SK-N-SH treated with all-trans-retinoic acid at 6 μM for 48 hours (cell line): ENCODE results near the gene RSPO4.

Source experiments
- ATAC-seq: fragments of 200-7000 bp; cut with Tn5 transposase; 3 replicates; pipeline ENCODE4 v1.9.1; 2020; ENCODE audit warnings: mild to moderate bottlenecking, moderate library complexity
- ARNTL ChIP-seq: fragments of 450-650 bp; formaldehyde crosslinking; IDR thresholded peaks from 2 replicates; pipeline ENCODE4 v1.5.0; 2020; ENCODE audit warnings: low read depth, mild to moderate bottlenecking, moderate library complexity, borderline replicate concordance
- BACH2 ChIP-seq: fragments of 250-450 bp; sonication (Bioruptor Pico); IDR thresholded peaks from 2 replicates; pipeline ENCODE4 v1.9.0; 2021; ENCODE audit warnings: mild to moderate bottlenecking, borderline replicate concordance
- CSDC2 ChIP-seq: fragments of 250-450 bp; sonication (Bioruptor Pico); IDR thresholded peaks from 2 replicates; pipeline ENCODE4 v1.5.0; 2020; ENCODE audit warnings: mild to moderate bottlenecking, moderate library complexity
- ESRRG ChIP-seq: fragments of 250-450 bp; sonication (Bioruptor Pico); IDR thresholded peaks from 2 replicates; pipeline ENCODE4 v1.6.1; 2021; ENCODE audit warnings: mild to moderate bottlenecking
- GLIS3 ChIP-seq: fragments of 250-450 bp; sonication (Bioruptor Pico); IDR thresholded peaks from 2 replicates; pipeline ENCODE4 v1.5.0; 2020; ENCODE audit warnings: mild to moderate bottlenecking, moderate library complexity
- ISL1 ChIP-seq: fragments of 250-450 bp; sonication (Bioruptor Pico); IDR thresholded peaks from 2 replicates; pipeline ENCODE4 v2.1.2; 2022; ENCODE audit warnings: mild to moderate bottlenecking, moderate library complexity
- OSR1 ChIP-seq: fragments of 250-450 bp; sonication (Bioruptor Pico); IDR thresholded peaks from 2 replicates; pipeline ENCODE4 v1.8.0; 2022; ENCODE audit warnings: moderate library complexity, mild to moderate bottlenecking, inconsistent platforms
- PPARA ChIP-seq: fragments of 250-450 bp; sonication (Bioruptor Pico); IDR thresholded peaks from 2 replicates; pipeline ENCODE4 v1.5.0; 2020; ENCODE audit warnings: mild to moderate bottlenecking, borderline replicate concordance
- RARB ChIP-seq: fragments of 250-450 bp; sonication (Bioruptor Pico); IDR thresholded peaks from 2 replicates; pipeline ENCODE4 v1.8.0; 2021; ENCODE audit warnings: mild to moderate bottlenecking, moderate library complexity
- TCF4 ChIP-seq: fragments of 250-450 bp; sonication (Bioruptor Pico); IDR thresholded peaks from 2 replicates; pipeline ENCODE4 v1.8.0; 2021; ENCODE audit warnings: mild to moderate bottlenecking, moderate library complexity, borderline replicate concordance
- TOX ChIP-seq: fragments of 250-450 bp; sonication (Bioruptor Pico); IDR thresholded peaks from 2 replicates; pipeline ENCODE4 v1.8.0; 2021; ENCODE audit warnings: mild to moderate bottlenecking, moderate library complexity, borderline replicate concordance
- ZC3H10 ChIP-seq: fragments of 250-450 bp; sonication (Bioruptor Pico); IDR thresholded peaks from 2 replicates; pipeline ENCODE4 v1.5.1; 2021; ENCODE audit warnings: mild to moderate bottlenecking, moderate library complexity
- ZFP30 ChIP-seq: fragments of 450-650 bp; formaldehyde crosslinking; IDR thresholded peaks from 2 replicates; pipeline ENCODE4 v1.5.0; 2022; ENCODE audit warnings: mild to moderate bottlenecking, moderate library complexity
- ZNF565 ChIP-seq: fragments of 450-650 bp; formaldehyde crosslinking; conservative IDR thresholded peaks from 2 replicates; pipeline ENCODE4 v1.5.0; 2020; ENCODE audit warnings: low read depth, mild to moderate bottlenecking, moderate library complexity
- ZNF8 ChIP-seq: fragments of 450-650 bp; formaldehyde crosslinking; IDR thresholded peaks from 2 replicates; pipeline ENCODE4 v1.5.0; 2020; ENCODE audit warnings: mild to moderate bottlenecking, moderate library complexity
- TF ChIP-seq, protein P1 (sequence below): fragments of 250-450 bp; sonication (Bioruptor Pico); IDR thresholded peaks from 2 replicates; pipeline ENCODE4 v1.5.1; 2020; ENCODE audit warnings: low read depth, mild to moderate bottlenecking, moderate library complexity
- TF ChIP-seq, protein P2 (sequence below): fragments of 250-450 bp; sonication (Bioruptor Pico); IDR thresholded peaks from 2 replicates; pipeline ENCODE4 v1.5.1; 2021; ENCODE audit warnings: mild to moderate bottlenecking, moderate library complexity
- TF ChIP-seq, protein P3 (sequence below): fragments of 250-450 bp; sonication (Bioruptor Pico); IDR thresholded peaks from 2 replicates; pipeline ENCODE4 v1.5.0; 2020; ENCODE audit warnings: mild to moderate bottlenecking, moderate library complexity
- TF ChIP-seq, protein P4 (sequence below): fragments of 250-450 bp; sonication (Bioruptor Pico); IDR thresholded peaks from 2 replicates; pipeline ENCODE4 v1.8.0; 2021; ENCODE audit warnings: low read depth, mild to moderate bottlenecking, moderate library complexity, borderline replicate concordance
- TF ChIP-seq, protein P5 (sequence below): fragments of 250-450 bp; sonication (Bioruptor Pico); IDR thresholded peaks from 2 replicates; pipeline ENCODE4 v1.8.0; 2020; ENCODE audit warnings: mild to moderate bottlenecking, moderate library complexity, borderline replicate concordance

The RSPO4 gene

DNA sequence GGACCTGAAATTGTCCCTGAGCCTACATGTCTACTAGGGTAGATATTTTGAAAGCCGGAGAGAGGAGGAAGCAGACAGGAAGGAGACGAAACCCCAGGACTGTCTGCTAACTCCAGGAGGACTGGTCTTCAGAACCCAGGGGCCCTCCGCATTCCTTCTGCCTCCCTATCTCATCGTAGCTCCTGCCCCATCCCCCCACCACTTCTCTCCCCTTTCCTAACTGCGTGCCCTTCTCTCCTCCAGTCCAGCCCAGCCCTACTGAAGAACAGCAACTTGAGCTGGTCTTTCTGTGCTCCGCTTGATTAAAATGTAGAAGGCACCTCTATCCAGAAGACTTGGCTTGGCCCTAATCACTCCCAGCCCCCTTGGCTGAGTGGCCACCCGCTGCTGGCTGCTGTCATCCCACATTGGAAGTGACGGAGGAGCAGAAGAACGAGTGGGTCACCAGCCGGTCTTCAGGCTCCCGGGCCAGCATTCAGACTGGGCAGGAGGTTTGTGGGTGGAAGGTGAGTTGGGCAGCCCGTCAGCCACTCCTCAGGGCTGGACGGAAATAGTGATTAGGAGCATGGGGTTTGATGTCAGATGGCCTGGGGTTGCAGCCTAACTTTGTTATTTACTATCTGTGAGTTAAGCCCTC is 57.2 kb downstream of the RSPO4 start:
- no peak for ATAC-seq

DNA sequence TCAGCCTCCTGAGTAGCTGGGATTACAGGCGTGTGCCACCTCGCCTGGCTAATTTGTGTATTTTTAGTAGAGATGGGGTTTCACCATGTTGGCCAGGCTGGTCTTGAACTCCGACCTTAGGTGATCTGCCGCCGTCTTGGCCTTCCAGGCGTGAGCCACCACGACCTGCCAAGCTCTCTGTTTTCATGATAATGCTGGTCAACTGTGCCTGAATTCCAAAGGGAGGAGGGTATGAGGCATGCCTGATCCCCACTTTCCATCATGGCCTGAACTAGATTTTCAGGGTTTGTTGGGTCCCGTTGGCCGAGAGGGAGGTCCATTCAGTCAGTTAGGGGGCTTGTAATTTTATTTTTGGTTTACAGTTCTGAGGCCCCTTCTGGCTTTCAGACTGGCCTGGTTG is 58.0 kb downstream of the RSPO4 start:
- no peak for ATAC-seq
- TF ChIP-seq TOX (CRISPR knock-in tag) (no peak), ISL1 (CRISPR knock-in tag) (no peak), ZFP30 (CRISPR knock-in tag) (no peak), GLIS3 (CRISPR knock-in tag) (no peak)
- TF ChIP-seq, protein P1, sequence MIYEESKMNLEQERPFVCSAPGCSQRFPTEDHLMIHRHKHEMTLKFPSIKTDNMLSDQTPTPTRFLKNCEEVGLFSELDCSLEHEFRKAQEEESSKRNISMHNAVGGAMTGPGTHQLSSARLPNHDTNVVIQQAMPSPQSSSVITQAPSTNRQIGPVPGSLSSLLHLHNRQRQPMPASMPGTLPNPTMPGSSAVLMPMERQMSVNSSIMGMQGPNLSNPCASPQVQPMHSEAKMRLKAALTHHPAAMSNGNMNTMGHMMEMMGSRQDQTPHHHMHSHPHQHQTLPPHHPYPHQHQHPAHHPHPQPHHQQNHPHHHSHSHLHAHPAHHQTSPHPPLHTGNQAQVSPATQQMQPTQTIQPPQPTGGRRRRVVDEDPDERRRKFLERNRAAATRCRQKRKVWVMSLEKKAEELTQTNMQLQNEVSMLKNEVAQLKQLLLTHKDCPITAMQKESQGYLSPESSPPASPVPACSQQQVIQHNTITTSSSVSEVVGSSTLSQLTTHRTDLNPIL (CRISPR knock-in tag) = no peak
- TF ChIP-seq, protein P2, sequence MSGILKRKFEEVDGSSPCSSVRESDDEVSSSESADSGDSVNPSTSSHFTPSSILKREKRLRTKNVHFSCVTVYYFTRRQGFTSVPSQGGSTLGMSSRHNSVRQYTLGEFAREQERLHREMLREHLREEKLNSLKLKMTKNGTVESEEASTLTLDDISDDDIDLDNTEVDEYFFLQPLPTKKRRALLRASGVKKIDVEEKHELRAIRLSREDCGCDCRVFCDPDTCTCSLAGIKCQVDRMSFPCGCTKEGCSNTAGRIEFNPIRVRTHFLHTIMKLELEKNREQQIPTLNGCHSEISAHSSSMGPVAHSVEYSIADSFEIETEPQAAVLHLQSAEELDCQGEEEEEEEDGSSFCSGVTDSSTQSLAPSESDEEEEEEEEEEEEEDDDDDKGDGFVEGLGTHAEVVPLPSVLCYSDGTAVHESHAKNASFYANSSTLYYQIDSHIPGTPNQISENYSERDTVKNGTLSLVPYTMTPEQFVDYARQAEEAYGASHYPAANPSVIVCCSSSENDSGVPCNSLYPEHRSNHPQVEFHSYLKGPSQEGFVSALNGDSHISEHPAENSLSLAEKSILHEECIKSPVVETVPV (CRISPR knock-in tag) = no peak
- TF ChIP-seq, protein P3, sequence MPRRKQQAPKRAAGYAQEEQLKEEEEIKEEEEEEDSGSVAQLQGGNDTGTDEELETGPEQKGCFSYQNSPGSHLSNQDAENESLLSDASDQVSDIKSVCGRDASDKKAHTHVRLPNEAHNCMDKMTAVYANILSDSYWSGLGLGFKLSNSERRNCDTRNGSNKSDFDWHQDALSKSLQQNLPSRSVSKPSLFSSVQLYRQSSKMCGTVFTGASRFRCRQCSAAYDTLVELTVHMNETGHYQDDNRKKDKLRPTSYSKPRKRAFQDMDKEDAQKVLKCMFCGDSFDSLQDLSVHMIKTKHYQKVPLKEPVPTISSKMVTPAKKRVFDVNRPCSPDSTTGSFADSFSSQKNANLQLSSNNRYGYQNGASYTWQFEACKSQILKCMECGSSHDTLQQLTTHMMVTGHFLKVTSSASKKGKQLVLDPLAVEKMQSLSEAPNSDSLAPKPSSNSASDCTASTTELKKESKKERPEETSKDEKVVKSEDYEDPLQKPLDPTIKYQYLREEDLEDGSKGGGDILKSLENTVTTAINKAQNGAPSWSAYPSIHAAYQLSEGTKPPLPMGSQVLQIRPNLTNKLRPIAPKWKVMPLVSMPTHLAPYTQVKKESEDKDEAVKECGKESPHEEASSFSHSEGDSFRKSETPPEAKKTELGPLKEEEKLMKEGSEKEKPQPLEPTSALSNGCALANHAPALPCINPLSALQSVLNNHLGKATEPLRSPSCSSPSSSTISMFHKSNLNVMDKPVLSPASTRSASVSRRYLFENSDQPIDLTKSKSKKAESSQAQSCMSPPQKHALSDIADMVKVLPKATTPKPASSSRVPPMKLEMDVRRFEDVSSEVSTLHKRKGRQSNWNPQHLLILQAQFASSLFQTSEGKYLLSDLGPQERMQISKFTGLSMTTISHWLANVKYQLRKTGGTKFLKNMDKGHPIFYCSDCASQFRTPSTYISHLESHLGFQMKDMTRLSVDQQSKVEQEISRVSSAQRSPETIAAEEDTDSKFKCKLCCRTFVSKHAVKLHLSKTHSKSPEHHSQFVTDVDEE = no peak
- TF ChIP-seq, protein P4, sequence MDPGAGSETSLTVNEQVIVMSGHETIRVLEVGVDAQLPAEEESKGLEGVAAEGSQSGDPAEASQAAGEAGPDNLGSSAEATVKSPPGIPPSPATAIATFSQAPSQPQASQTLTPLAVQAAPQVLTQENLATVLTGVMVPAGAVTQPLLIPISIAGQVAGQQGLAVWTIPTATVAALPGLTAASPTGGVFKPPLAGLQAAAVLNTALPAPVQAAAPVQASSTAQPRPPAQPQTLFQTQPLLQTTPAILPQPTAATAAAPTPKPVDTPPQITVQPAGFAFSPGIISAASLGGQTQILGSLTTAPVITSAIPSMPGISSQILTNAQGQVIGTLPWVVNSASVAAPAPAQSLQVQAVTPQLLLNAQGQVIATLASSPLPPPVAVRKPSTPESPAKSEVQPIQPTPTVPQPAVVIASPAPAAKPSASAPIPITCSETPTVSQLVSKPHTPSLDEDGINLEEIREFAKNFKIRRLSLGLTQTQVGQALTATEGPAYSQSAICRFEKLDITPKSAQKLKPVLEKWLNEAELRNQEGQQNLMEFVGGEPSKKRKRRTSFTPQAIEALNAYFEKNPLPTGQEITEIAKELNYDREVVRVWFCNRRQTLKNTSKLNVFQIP (CRISPR knock-in tag) = no peak

More for the DNA sequence above, 57.2 kb downstream of the RSPO4 start:
- TF ChIP-seq ARNTL (no peak), PPARA (CRISPR knock-in tag) (no peak), BACH2 (CRISPR knock-in tag) (no peak), ZNF565 (CRISPR knock-in tag) (no peak), ISL1 (CRISPR knock-in tag) (no peak), TCF4 (CRISPR knock-in tag) (no peak), RARB (CRISPR knock-in tag) (no peak), ESRRG (CRISPR knock-in tag) (no peak), ZNF8 (CRISPR knock-in tag) (no peak), TOX (CRISPR knock-in tag) (no peak), ZFP30 (CRISPR knock-in tag) (no peak), ZC3H10 (CRISPR knock-in tag) (no peak), OSR1 (CRISPR knock-in tag) (no peak), CSDC2 (no peak), GLIS3 (CRISPR knock-in tag) (no peak)
- TF ChIP-seq, protein P5, sequence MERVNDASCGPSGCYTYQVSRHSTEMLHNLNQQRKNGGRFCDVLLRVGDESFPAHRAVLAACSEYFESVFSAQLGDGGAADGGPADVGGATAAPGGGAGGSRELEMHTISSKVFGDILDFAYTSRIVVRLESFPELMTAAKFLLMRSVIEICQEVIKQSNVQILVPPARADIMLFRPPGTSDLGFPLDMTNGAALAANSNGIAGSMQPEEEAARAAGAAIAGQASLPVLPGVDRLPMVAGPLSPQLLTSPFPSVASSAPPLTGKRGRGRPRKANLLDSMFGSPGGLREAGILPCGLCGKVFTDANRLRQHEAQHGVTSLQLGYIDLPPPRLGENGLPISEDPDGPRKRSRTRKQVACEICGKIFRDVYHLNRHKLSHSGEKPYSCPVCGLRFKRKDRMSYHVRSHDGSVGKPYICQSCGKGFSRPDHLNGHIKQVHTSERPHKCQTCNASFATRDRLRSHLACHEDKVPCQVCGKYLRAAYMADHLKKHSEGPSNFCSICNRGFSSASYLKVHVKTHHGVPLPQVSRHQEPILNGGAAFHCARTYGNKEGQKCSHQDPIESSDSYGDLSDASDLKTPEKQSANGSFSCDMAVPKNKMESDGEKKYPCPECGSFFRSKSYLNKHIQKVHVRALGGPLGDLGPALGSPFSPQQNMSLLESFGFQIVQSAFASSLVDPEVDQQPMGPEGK (CRISPR knock-in tag) = no peak
- TF ChIP-seq, protein P2 (CRISPR knock-in tag) = no peak
- TF ChIP-seq, protein P1 (CRISPR knock-in tag) = no peak
- TF ChIP-seq, protein P4 (CRISPR knock-in tag) = no peak
- TF ChIP-seq, protein P3 = no peak
